HG03521 (cell line): ENCODE data around the gene ASCC3.

Experiments used
- ATAC-seq: cut with Tn5 transposase; IDR thresholded peaks from one replicate; pipeline ENCODE4 v1.9.1; 2021; ENCODE audit warnings: mild to moderate bottlenecking, moderate library complexity; ENCODE audit not compliant: unreplicated experiment

Gene ASCC3

GRCh38 chr6:100599088-100599770 lies 281.9 kb downstream of the ASCC3 start:
- no peak for ATAC-seq

GRCh38 chr6:100595456-100595855 lies 285.7 kb downstream of the ASCC3 start:
- ATAC-seq: no peak

- ATAC-seq: no peak
Measured at GRCh38 chr6:100593522-100593921, 287.6 kb downstream of the ASCC3 start.

GRCh38 chr6:100592929-100593328 lies 288.2 kb downstream of the ASCC3 start:
- no peak for ATAC-seq

GRCh38 chr6:100577425-100577824 lies 303.7 kb downstream of the ASCC3 start:
- no peak for ATAC-seq

GRCh38 chr6:100575921-100576320 lies 305.2 kb downstream of the ASCC3 start:
- no peak for ATAC-seq

GRCh38 chr6:100574836-100575235 lies 306.3 kb downstream of the ASCC3 start:
- ATAC-seq: no peak

- ATAC-seq: no peak
Measured at GRCh38 chr6:100573166-100573565, 308.0 kb downstream of the ASCC3 start.

GRCh38 chr6:100568255-100568654 lies 312.9 kb downstream of the ASCC3 start:
- ATAC-seq: no peak

- ATAC-seq: no peak
Measured at GRCh38 chr6:100566563-100566962, 314.6 kb downstream of the ASCC3 start.

- ATAC-seq: no peak
Measured at GRCh38 chr6:100565439-100566104, 315.6 kb downstream of the ASCC3 start.

GRCh38 chr6:100559859-100560258 lies 321.3 kb downstream of the ASCC3 start:
- ATAC-seq: no peak

- ATAC-seq: no peak
Measured at GRCh38 chr6:100554228-100554627, 326.9 kb downstream of the ASCC3 start.

- no peak for ATAC-seq
Measured at GRCh38 chr6:100553243-100553642, 327.9 kb downstream of the ASCC3 start.

GRCh38 chr6:100549406-100550167 lies 331.5 kb downstream of the ASCC3 start:
- ATAC-seq: no peak

- ATAC-seq: no peak
Measured at GRCh38 chr6:100538086-100538485, 343.0 kb downstream of the ASCC3 start.

GRCh38 chr6:100518588-100518987 lies 362.5 kb downstream of the ASCC3 start:
- ATAC-seq: no peak

GRCh38 chr6:100517633-100518032 lies 363.5 kb downstream of the ASCC3 start:
- no peak for ATAC-seq

- no peak for ATAC-seq
Measured at GRCh38 chr6:100517106-100517505, 364.0 kb downstream of the ASCC3 start.

- ATAC-seq: no peak
Measured at GRCh38 chr6:100514660-100515059, 366.5 kb downstream of the ASCC3 start.

- ATAC-seq: no peak
Measured at GRCh38 chr6:100512203-100512862, 368.8 kb downstream of the ASCC3 start.
